GM10266 (cell line): ENCODE measurements around the gene IFNL3.

Source experiments
- DNase-seq: peaks from one replicate; pipeline ENCODE4 v3.0.0; 2012; ENCODE audit errors: extremely low spot score
- TF ChIP-seq, protein P1 (sequence below): IDR thresholded peaks from 2 replicates; pipeline ENCODE4 v1.5.1; 2012; ENCODE audit warnings: mild to moderate bottlenecking, low read depth; ENCODE audit not compliant: control insufficient read depth, insufficient read depth; ENCODE audit errors: missing control alignments

The IFNL3 gene

DNA sequence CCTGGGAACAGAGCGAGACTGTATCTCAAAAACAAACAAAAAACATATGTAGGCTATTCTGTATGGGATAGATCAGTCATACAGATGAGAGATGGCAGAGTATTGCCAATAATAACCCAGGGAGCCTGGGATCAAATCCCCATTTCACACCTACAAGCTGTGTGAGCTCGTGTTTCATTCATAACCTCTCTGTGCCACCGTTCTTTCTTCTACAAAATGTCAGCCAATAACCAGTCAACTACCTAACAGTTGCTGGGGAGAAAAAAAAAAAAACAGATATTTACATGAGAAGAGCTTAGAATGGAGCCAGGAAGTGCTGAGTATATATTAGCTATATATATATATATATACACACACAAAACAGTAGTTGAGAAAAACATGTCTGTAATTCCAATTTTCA is 16.9 kb upstream of the IFNL3 start:
- TF ChIP-seq, protein P1, sequence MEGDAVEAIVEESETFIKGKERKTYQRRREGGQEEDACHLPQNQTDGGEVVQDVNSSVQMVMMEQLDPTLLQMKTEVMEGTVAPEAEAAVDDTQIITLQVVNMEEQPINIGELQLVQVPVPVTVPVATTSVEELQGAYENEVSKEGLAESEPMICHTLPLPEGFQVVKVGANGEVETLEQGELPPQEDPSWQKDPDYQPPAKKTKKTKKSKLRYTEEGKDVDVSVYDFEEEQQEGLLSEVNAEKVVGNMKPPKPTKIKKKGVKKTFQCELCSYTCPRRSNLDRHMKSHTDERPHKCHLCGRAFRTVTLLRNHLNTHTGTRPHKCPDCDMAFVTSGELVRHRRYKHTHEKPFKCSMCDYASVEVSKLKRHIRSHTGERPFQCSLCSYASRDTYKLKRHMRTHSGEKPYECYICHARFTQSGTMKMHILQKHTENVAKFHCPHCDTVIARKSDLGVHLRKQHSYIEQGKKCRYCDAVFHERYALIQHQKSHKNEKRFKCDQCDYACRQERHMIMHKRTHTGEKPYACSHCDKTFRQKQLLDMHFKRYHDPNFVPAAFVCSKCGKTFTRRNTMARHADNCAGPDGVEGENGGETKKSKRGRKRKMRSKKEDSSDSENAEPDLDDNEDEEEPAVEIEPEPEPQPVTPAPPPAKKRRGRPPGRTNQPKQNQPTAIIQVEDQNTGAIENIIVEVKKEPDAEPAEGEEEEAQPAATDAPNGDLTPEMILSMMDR, result no peak
- DNase-seq, result no peak

DNA sequence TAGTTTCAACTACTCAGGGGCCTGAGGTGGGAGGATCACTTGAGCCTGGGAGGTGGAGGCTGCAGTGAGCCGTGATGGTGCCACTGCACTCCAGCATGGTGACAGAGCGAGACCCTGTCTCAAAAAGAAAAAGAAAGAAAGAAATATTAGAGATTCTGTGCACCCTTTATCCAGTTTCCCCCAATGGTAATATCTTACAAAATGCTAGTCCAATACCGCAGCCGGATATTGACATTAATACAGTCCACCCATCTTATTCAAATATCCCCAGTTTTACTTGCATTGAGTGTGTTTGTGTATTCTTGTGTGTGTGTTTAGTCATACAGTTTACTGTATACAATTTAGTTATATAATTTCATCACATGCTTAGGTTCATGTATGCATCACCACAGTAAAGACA is 12.4 kb upstream of the IFNL3 start:
- TF ChIP-seq, protein P1, result no peak
- no peak for DNase-seq

DNA sequence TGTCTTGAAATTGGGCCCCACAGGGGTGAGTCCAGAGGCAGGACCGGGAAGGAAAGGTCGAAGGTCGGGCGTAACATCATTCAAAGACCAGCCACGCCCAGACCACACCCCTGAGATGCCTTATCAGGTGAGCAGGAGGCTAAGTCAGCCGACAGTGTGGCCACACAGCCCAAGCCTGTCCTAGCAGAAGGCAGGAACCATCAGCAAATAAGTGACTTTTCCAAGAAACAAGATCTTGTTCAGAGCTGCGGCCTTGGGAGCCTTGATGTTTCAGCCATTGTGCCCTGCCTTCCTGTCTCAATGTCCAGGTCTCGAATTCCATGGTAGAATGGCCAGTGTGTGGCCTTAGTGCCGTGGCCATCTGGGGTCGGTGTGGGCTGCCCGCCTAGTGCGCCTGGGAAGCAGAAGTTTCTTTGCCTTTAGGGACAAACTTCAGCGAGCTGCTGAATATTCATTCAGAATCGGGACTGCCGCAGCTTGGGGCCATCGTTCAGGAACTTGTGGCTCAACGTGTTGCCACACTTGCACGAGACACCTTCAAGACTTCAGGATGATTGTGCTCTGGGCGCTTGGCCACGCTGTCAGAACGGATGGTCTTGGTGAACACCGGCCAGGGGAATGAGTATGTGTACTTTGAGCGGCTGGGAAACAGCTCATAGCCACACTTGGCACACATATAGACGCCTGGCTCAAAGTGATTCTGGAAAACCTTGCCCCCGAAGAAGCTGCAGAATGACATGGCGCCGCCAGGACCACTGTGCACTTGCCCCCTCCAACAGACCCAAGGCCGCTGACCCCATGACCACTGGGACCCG is 9.9 kb upstream of the IFNL3 start:
- DNase-seq, result no peak
- TF ChIP-seq, protein P1, result no peak

DNA sequence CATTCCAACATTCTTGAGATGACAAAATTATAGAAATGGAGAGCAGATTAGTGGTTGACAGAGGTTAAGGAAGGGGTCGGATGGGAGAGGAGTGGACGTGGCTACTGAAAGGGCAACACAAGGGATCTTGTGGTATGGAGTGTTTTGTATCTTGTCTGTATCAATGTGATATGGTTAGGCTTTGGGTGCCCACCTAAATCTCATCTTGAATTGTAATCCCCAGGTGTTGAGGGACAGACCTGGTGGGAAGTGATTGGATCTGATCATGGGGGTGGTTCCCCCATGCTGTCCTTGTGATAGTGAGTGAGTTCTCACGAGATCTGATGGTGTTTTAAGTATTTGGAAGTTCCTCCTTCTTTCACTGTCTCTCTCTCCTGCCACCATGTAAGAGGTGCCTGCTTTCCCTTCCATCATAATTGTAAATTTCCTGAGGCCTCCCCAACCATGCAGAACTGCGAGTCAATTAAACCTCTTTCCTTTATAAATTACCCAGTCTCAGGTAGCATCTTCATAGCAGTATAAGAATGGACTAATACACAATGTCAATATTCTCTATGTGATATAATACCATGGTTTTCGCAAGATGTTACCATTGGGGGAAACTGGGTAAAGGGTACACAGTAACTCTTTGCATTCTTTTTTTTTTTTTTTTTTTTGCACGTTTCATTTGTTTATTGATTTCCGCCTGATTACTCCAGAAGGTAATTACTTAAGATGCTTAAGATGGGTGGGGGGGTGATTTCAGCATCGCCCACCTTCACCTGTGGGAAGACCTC is 8.8 kb upstream of the IFNL3 start:
- TF ChIP-seq, protein P1, result no peak
- no peak for DNase-seq

DNA sequence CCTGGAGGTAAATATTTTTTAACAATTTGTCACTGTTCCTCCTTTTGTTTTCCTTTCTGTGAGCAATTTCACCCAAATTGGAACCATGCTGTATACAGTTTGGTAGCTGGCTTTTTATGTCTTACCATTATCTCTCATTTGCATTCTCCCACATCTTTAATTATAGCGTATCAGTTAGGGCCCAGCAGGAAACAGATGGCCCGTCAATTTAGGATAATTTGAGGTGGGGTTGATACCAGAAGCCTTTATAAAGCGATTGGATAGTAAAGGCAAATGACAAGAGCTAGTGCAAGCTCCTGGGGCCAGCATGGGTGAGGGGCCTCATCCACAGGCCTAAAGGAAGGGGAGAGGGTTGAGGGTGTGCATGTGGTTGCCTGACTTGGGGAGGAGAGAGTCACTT is 7.7 kb upstream of the IFNL3 start:
- TF ChIP-seq, protein P1, result no peak
- DNase-seq, result no peak

DNA sequence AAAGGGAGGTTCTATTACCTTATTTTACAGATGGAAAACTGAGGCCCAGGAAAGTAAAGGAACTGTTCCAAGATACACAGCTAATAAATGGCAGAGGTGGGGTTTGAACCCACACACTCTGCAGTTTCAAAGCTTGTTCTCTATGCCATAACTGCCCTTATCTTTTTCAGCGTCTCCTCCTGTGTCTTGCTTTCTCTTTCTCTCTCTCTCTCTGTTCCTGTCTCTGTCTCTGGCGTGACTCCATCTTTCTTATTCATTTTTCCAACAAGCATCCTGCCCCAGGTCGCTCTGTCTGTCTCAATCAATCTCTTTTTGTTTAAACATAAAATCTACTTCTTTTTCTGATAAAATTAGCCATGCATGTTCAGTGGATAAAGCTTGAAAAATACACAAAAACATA is 7.0 kb upstream of the IFNL3 start:
- TF ChIP-seq, protein P1, result no peak
- DNase-seq, result no peak

DNA sequence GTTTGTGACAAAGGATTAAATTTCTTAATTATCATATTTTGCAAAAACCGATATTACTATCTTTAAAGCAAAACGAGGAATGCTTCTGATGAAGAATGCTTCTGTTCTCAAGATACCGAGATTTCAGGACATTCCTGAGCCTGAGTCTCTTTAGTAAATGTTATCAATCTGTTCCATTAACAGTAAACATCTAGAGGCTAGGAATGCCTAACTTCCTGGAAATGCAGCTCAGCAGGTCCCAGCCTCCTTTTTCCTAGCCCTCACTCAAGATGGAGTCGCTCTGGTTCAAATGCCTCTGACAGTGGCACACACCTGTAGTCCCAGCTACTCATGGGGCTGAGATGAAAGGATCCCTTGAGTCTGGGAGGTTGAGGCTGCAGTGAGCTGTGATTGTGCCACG is 6.3 kb upstream of the IFNL3 start:
- TF ChIP-seq, protein P1, result no peak
- DNase-seq, result no peak
